Brain pericyte (primary cell): Measurements from ENCODE around the gene TECPR2.

Experiments used
- DNase-seq: peaks from one replicate; pipeline ENCODE4 v3.0.0-alpha.2; 2012; ENCODE audit warnings: low read depth, low spot score

TECPR2 gene

GRCh38 chr14:102426796-102427195 is 64.1 kb downstream of the TECPR2 start:
- DNase-seq, result no peak

- no peak for DNase-seq
These were observed 64.9 kb downstream of the TECPR2 start for GRCh38 chr14:102427642-102428041.

GRCh38 chr14:102430212-102430908 is 67.6 kb downstream of the TECPR2 start:
- no peak for DNase-seq

- no peak for DNase-seq
These were observed 69.0 kb downstream of the TECPR2 start for GRCh38 chr14:102431751-102432150.

- DNase-seq, result no peak
These were observed 72.0 kb downstream of the TECPR2 start for GRCh38 chr14:102434647-102435175.

GRCh38 chr14:102437997-102438915 is 75.5 kb downstream of the TECPR2 start:
- DNase-seq, result peak; percentile 54

GRCh38 chr14:102439556-102439955 is 76.8 kb downstream of the TECPR2 start:
- DNase-seq, result no peak

- no peak for DNase-seq
These were observed 77.7 kb downstream of the TECPR2 start for GRCh38 chr14:102440392-102440791.

- DNase-seq, result no peak
These were observed 79.8 kb downstream of the TECPR2 start for GRCh38 chr14:102442241-102443211.

GRCh38 chr14:102445066-102445465 is 82.3 kb downstream of the TECPR2 start:
- no peak for DNase-seq

- no peak for DNase-seq
These were observed 82.9 kb downstream of the TECPR2 start for GRCh38 chr14:102445641-102446040.

GRCh38 chr14:102450206-102451063 is 87.7 kb downstream of the TECPR2 start:
- no peak for DNase-seq

GRCh38 chr14:102451064-102451352 is 88.3 kb downstream of the TECPR2 start:
- no peak for DNase-seq

- no peak for DNase-seq
These were observed 89.6 kb downstream of the TECPR2 start for GRCh38 chr14:102452302-102452701.

GRCh38 chr14:102454711-102455110 is 92.0 kb downstream of the TECPR2 start:
- no peak for DNase-seq

GRCh38 chr14:102457509-102457908 is 94.8 kb downstream of the TECPR2 start:
- DNase-seq, result no peak

- no peak for DNase-seq
These were observed 99.0 kb downstream of the TECPR2 start for GRCh38 chr14:102461490-102462338.

- no peak for DNase-seq
These were observed 99.7 kb downstream of the TECPR2 start for GRCh38 chr14:102462391-102462790.

- no peak for DNase-seq
These were observed 101.3 kb downstream of the TECPR2 start for GRCh38 chr14:102464006-102464405.
